ENCODE results near the gene VEGFA.

DNA sequence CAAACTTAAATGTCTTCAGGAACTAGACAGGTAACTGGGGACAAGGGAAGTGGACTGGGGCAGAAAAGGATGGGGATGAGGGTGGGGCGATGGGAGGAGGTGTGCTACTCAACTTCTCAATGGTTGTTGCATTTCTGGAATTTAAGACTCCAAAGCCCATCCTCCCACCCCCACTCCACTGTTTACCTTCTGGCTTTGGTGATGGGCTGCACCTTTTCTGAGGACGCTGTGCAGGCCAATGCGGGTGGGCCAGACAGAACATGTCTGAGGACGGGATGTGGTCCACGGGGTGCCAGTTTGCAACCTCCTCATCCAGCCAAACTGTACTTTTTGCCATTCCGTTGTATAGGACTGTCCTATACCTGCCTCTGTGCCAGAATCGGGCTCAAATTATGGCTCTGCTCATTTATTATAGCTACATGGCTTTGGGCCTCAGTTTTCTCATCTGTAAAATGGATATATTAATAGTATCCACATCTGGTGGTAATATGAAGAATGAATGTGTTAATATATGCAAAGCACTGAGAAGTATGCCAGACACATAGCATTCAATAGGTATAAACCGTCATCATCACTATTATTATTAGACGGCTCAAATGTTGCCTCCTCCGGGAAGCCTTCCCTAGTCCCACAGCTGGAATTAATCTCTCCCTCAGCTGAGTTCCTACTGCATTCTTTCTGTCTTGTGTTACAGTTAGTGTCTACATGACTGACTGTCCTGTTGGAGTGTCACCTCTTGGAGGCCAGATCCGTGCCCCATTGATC, 31.0 kb upstream of the VEGFA start:
- TF ChIP-seq POLR2AphosphoS5 (IDR thresholded peaks at IDR 0.05; ENCODE audit: borderline replicate concordance, low read depth, low read length) (no peak), EZH2 (IDR thresholded peaks at IDR 0.05) (no peak)

Measured in SK-N-MC (cell line).